Neutrophil (primary cell): Measurements from ENCODE around the gene GIT1.
"Not testable (repeated sequence)": the region's sequence is repeated elsewhere in the genome, so short reads cannot be mapped to it uniquely, and the experiment has no call there.

ENCODE experiments used
- H3K27ac ChIP-seq: fragments of 200-600 bp; sonication (generic); 2 replicates; pipeline ENCODE4 v1.5.1; 2016; ENCODE audit warnings: mild to moderate bottlenecking, moderate library complexity
- H3K27me3 ChIP-seq: fragments of 200-600 bp; sonication (generic); 2 replicates; pipeline ENCODE4 v1.6.0; 2016; ENCODE audit warnings: mild to moderate bottlenecking
- H3K36me3 ChIP-seq: fragments of 200-600 bp; sonication (generic); 2 replicates; pipeline ENCODE4 v1.5.1; 2017
- H3K4me1 ChIP-seq, 2 experiments: fragments of 200-600 bp in 1 of 2; sonication (generic) in 1 of 2; 1 replicate in 1 of 2; 2 replicates in 1 of 2; pipeline versions ENCODE4 v1.5.1 to v1.6.1; 2013 to 2016; ENCODE audit warnings: low read depth in 1 of 2, low read length in 1 of 2, mild to moderate bottlenecking in 1 of 2, moderate library complexity in 1 of 2; ENCODE audit not compliant: control insufficient read depth in 1 of 2, insufficient read depth in 1 of 2
- H3K4me3 ChIP-seq, 2 experiments: fragments of 200-600 bp in 1 of 2; sonication (generic) in 1 of 2; 1 replicate in 1 of 2; 2 replicates in 1 of 2; pipeline ENCODE4 v1.5.1; 2013 to 2016; ENCODE audit warnings: low read depth in 1 of 2, low read length in 1 of 2, mild to moderate bottlenecking in 1 of 2, moderate library complexity in 1 of 2
- H3K9me3 ChIP-seq: fragments of 200-600 bp; sonication (generic); 2 replicates; pipeline ENCODE4 v1.5.1; 2016
- CTCF ChIP-seq: fragments of 200-600 bp; sonication (generic); IDR thresholded peaks from 2 replicates; pipeline ENCODE4 v1.5.1; 2016; ENCODE audit warnings: antibody characterized with exemption

The GIT1 gene

GRCh38 chr17:29560316-29560715, 29.1 kb downstream of the GIT1 start:
- Histone ChIP-seq H3K9me3 (no peaks in the 10 kb centered on the region), H3K4me1 (peaks cover 0 to under 1% of the 10 kb centered on the region in 2 experiments), H3K36me3 (no peaks in the 10 kb centered on the region), H3K27ac (no peak overlapping the region), H3K4me3 (no peak overlapping the region), H3K27me3 (peaks cover 20% of the 10 kb centered on the region)
- TF ChIP-seq CTCF = no peak

DNA sequence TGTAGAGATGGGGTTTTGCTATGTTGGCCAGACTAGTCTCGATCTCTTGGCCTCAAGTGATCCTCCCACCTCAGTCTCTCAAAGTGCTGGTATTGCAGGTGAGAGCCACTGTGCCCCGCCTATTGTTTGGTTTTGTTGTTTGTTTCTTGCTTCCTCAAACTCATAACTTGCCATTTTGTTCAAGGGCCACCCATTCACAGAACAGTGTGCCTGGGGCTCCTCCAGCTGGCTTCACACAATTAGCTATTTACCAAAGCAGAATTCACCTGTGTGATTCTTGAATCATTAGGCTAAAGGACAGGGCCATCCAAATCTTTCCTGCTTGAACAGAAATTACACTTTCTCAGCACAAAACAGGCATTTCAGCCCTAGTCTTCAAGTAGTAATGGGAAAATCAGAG, 29.8 kb downstream of the GIT1 start:
- Histone ChIP-seq H3K4me1 (no peaks in the 10 kb centered on the region), H3K36me3 (no peaks in the 10 kb centered on the region), H3K27ac (no peak overlapping the region), H3K9me3 (no peaks in the 10 kb centered on the region), H3K27me3 (peaks cover 13% of the 10 kb centered on the region), H3K4me3 (no peak overlapping the region)
- TF ChIP-seq CTCF = no peak

- H3K36me3 ChIP-seq, H3K4me1 ChIP-seq, H3K4me3 ChIP-seq, H3K27me3 ChIP-seq, H3K27ac ChIP-seq, H3K9me3 ChIP-seq: not testable (repeated sequence)
Measured at GRCh38 chr17:29558139-29558538, 31.3 kb downstream of the GIT1 start.

GRCh38 chr17:29557739-29558116, 31.7 kb downstream of the GIT1 start:
- H3K27ac ChIP-seq = no peak overlapping the region
- TF ChIP-seq CTCF = no peak
- H3K9me3 ChIP-seq = no peaks in the 10 kb centered on the region
- H3K4me3 ChIP-seq = no peak overlapping the region
- H3K36me3 ChIP-seq = no peaks in the 10 kb centered on the region
- peaks cover 9% of the 10 kb centered on the region for H3K27me3 ChIP-seq
- H3K4me1 ChIP-seq = no peaks in the 10 kb centered on the region

- Histone ChIP-seq H3K4me1 (no peaks in the 10 kb centered on the region), H3K27me3 (peaks cover 9% of the 10 kb centered on the region), H3K27ac (no peak overlapping the region), H3K9me3 (no peaks in the 10 kb centered on the region), H3K36me3 (no peaks in the 10 kb centered on the region), H3K4me3 (no peak overlapping the region)
- TF ChIP-seq CTCF = no peak
Measured at GRCh38 chr17:29557085-29557738, 32.2 kb downstream of the GIT1 start.

DNA sequence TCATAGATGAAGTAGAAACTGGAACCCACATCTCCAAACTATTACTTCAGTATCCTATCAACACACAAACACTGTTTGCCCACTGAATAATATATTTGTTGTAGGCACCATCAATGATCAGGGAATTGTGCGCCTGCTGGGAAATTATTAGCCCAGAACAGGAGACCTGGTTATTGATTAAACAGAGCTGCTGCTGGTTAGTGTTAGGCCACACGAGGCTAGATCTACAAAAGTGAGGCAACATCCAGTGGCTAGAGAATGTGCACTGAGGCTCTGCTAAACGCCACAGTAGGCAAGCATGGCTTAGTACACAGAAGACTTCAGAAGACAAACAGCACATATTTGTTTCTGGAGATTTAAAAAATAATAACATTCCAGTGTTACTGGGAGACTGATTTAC, 33.6 kb downstream of the GIT1 start:
- no peak overlapping the region for H3K4me3 ChIP-seq
- H3K27me3 ChIP-seq = no peaks in the 10 kb centered on the region
- no peak overlapping the region for H3K27ac ChIP-seq
- no peaks in the 10 kb centered on the region for H3K9me3 ChIP-seq
- H3K36me3 ChIP-seq = no peaks in the 10 kb centered on the region
- no peak for TF ChIP-seq CTCF
- H3K4me1 ChIP-seq = no peaks in the 10 kb centered on the region
